Activated CD8-positive, alpha-beta memory T cell treated with anti-CD3 and anti-CD28 coated beads for 24 hours (primary cell): Measurements from ENCODE around the gene TBC1D1.
A peak's percentile ranks its signal among the peaks of the same experiment; 100 is the strongest.

Source experiments
- DNase-seq: peaks from one replicate; pipeline ENCODE4 v3.0.0-alpha.2; 2020

TBC1D1 gene

DNA sequence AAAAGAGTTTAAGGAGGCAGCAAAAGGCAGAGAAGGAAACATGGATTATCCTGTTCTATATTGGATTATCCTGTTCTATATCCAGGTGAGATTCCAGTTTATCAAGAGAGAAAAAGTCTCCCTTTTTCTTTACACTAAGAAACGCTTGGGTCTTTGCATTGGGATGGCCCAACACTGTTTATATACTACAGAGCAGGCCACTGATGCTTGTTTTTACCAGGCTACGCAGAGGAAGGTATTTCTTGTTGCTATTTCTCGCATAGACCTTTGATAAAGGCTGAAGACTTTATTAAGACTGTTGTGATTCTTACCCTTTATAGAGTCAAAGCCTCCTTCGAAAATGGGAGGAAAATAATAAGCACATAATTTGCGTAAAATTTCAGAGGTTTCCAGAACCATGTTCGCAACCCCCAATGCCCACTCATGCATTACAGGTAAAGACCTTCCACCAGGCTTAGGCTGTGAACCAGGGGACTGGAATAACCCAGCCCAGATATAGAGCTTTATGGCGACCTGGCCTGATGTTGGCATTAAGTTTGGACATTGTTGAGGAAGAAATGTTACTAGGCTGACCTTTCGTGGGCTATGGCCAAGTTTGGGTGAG, 287.6 kb downstream of the TBC1D1 start:
- DNase-seq, result no peak

DNA sequence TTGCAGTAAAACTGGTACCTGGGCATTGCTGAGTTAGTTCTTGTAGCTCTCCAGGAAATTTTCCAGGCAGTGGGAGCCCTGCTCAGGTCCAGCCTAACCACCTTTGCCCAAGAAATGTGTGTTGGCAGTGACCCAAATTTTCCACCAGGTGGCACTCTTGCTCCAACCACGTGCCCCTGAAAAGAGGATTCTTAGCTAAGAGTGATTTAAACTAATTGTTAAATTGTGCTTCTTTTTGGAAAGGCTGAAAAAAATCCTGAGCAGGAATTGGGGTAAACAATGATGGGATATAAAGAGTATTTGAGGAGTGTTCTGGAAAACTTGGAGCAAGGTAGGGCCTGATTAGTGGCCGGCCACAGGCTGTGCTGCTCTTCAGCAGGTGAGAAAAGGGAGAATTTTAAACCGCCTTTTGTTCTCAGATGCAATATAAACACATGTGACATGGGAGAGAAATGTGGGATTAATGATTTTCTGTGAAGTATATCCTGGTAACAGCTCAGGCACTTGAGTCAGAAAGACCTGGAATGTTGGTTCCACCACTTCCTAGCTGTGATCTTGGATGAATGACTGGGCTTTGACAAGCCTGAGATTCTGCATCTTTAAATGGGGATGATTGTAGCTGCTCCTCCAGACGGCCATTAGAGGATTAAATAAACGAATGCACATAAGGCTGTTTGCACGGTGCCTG, 288.9 kb downstream of the TBC1D1 start:
- DNase-seq, result peak; percentile 89

DNA sequence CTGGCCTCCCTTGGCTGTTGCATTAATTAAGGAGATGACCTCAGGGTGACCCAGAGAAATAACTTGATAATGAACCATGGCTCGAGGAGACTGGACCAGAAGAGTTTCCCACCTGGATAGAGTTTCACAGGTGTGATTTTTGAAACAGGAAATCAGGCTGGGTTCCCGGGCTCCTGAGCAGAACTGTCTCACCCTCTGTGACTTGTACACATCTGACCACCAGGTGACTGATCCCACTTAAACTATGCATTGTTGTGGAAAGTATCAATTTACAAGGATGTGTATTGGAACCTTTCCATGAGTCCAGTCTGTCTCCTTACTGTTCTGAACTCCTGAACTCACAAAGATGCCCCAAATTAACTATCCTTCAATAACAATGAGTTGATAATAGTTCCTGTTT, 289.6 kb downstream of the TBC1D1 start:
- DNase-seq, result no peak

DNA sequence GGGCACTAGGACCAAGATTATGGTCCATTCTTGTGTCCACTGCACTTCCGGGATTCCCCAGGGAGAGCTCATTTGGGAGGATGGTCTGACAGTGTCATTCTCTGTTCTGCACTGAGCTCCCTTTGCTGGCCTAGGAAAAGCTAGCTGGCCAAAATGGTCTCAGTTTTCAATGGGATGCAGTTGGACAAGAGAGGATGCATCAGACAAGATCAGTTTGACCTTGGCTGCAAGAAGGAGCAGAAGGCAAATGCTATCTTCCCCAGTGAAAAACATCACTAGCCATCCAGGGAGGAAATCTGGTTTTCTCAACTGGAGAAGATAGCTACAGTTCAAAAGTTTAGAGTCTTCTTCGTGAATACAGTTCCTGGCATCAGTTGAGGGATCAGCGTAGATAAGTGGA, 290.4 kb downstream of the TBC1D1 start:
- no peak for DNase-seq

DNA sequence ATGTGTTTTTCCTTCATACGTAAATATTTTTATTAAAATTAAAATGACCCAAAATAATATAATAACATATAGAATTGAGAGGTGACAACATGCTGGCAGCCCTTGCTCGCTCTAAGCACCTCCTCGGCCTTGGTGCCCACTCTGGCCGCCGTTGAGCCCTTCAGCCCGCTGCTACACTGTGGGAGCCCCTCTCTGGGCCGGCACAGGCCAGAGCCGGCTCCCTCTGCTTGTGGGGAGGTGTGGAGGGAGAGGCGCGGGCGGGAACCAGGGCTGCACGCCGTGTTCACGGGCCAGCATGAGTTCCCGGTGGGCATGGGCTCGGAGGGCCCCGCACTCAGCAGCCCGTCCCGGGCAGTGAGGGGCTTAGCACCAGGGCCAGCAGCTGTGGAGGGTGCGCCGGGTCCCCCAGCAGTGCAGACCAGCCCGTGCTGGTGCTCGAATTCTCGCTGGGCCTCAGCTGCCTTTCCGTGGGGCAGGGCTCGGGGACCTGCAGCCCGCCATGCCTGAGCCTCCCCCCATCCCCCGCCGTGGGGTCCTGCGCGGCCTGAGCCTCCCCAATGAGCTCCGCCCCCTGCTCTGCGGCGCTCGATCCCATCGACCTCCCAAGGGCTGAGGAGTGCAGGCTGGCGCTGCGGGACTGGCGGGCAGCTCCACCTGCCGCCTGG, 291.6 kb downstream of the TBC1D1 start:
- DNase-seq, result no peak

DNA sequence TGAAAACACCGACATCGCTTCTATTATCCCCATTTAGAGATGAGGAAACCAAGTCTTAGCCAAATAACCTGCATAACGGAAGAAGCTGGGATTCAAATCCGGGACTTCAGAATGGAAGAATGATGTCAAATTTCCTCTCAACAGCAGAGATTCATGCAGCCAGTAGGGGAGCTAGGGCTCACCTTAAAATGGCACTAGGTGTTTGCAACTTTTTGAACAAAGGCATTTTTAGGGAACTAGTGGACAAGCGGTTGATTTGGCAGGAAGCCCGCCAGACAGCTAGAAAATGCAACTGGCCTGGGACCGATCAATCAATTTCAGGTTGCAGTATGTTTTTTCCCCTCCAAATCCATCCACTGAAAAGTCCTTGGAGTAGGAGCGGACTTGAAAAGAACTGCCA, 293.5 kb downstream of the TBC1D1 start:
- no peak for DNase-seq

DNA sequence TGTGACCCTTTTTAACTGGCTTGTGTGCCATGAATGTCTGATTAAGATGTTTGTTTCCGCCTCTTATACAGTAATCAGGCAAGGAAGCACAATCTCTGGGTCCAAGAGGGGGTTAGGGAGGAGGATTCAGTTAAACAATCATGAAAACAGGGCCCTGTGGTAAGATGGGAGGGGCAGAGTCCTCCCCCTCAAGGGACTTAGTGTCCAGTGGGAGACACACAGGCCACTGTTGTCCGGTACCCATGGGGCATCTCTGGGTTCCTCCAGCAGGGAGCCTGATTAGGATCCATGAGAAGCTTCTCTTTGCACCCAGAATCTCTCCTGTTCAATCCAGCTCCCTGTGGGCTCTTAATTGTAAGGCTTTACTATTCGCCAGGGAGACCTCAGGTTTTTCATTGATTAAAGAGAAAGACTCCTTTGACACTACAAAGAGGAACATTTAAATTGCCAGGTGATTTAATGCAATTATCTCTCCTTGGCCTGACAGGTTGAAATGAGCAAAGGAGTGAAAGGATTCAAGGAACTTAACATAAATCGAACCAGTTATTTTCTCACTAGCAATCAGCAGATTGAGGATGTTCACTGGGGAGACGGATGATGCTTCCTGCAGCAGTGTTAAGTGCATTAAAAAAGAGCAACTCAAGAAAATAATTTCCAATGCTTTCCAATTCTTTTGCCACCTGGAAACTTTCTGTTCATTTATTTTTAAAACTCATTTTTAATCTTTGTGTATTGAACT, 294.7 kb downstream of the TBC1D1 start:
- DNase-seq, result no peak

DNA sequence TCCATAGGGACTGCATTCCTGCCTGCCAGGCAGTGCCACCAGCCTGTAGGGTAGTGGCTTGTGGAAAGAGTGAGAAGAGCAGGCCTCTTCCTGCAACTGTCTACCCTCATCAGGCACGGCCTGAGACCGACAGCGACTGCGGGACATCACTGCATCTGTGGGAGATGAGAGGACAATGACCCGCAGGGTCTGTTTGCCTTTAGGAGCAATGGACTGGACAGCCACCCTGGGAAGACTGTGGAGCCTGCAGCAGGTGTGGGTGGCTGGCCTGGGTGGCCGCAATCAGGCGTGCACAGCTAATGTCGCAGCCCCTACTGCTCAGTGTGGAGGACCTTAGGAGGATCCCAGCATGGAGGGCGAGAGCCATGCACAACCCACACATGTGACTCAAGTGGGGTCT, 297.3 kb downstream of the TBC1D1 start:
- no peak for DNase-seq

DNA sequence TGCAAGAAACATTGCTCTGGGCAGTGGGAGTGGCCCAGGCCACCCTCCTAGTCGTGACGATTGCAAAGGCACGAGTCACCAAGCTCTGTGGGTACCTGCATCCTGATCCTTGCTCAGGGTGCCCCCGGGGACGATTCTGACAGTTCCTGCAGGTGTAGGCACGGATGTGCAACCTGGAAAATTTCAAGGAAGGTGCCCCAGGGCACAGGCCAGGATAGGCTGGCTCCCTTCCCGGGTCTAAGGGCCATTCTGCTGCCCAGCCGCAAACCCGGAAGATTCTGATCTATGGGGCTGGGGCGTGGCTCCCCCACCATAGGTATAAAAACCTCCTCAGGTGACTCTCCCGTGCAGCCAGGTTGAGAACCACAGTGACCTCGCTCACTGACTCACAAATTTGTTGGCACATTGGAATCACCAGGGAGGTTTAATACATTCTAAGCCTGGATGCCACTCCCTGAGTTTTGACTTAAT, 297.8 kb downstream of the TBC1D1 start:
- no peak for DNase-seq
